ENCODE data around the gene SDK1. TPM values are rescaled to one million over a fixed set of nuclear protein-coding genes. Genes with fewer than 3 reads are reported as not detected.

SDK1 gene
- total and polyA plus RNA-seq, 8 donors = 1.6 to 11.2 (median 6.6) TPM

- Histone ChIP-seq H3K4me1 (no peaks in the 10 kb centered on the region), H3K9me3 (peaks cover 0 to 7% (median 3%) of the 10 kb centered on the region in 4 donors), H3K4me3 (no peak overlapping the region), H3K36me3 (no peaks in the 10 kb centered on the region), H3K27ac (no peak overlapping the region), H3K27me3 (no peaks in the 10 kb centered on the region)
- intact Hi-C loops (cut with DNase I; ENCODE audit: low total_unique reads) = no loop called here
- no peak for DNase-seq
- TF ChIP-seq EP300 (IDR thresholded peaks at IDR 0.05) (no peak), POLR2A (IDR thresholded peaks at IDR 0.05) (no peak), CTCF (IDR thresholded peaks at IDR 0.05) (no peak), POLR2AphosphoS5 (IDR thresholded peaks at IDR 0.05) (no peak)
- WGBS, 5 donors = 83 to 94% (median 90%) methylated on average over 2 of the region's 2 CpGs
Measured at GRCh38 chr7:3289996-3290395, 11.1 kb upstream of the SDK1 start.

- H3K36me3 ChIP-seq = no peaks in the 10 kb centered on the region
- no peaks in the 10 kb centered on the region for H3K4me1 ChIP-seq
- no peak for TF ChIP-seq POLR2AphosphoS5 (IDR thresholded peaks at IDR 0.05)
- no peak for TF ChIP-seq CTCF (IDR thresholded peaks at IDR 0.05)
- no peak for TF ChIP-seq EP300 (IDR thresholded peaks at IDR 0.05)
- TF ChIP-seq POLR2A (IDR thresholded peaks at IDR 0.05) = no peak
- no peak overlapping the region for H3K27ac ChIP-seq
- intact Hi-C loops (cut with DNase I; ENCODE audit: low total_unique reads) = no loop called here
- no peak overlapping the region for H3K4me3 ChIP-seq
- H3K9me3 ChIP-seq = peaks cover 0 to 7% (median 3%) of the 10 kb centered on the region in 4 donors
- WGBS, 5 donors = 68 to 82% (median 76%) methylated on average over 7 of the region's 7 CpGs
- DNase-seq = no peak
- peaks cover 0 to 12% (median 0%) of the 10 kb centered on the region in 3 donors for H3K27me3 ChIP-seq
Measured at GRCh38 chr7:3292694-3293093, 8.4 kb upstream of the SDK1 start.

- DNase-seq = peak; percentile 79 to 92
- no peak overlapping the region for H3K27ac ChIP-seq
- intact Hi-C loops (cut with DNase I; ENCODE audit: low total_unique reads) = no loop called here
Measured at GRCh38 chr7:3294432-3295100, 6.5 kb upstream of the SDK1 start.

More at GRCh38 chr7:3294432-3295100, 6.5 kb upstream of the SDK1 start:
- peaks cover 0 to 7% (median 3%) of the 10 kb centered on the region in 4 donors for H3K9me3 ChIP-seq
- TF ChIP-seq POLR2A (IDR thresholded peaks at IDR 0.05) (no peak), POLR2AphosphoS5 (IDR thresholded peaks at IDR 0.05) (peak in 1 of 3 donors; percentile 30), CTCF (IDR thresholded peaks at IDR 0.05) (no peak), EP300 (IDR thresholded peaks at IDR 0.05) (no peak)
- no peak overlapping the region for H3K4me3 ChIP-seq
- H3K36me3 ChIP-seq = no peaks in the 10 kb centered on the region
- H3K27me3 ChIP-seq = peaks cover 0 to 13% (median 0%) of the 10 kb centered on the region in 3 donors
- 23 to 51% (median 37%) methylated on average over 9 to 10 of the region's 10 CpGs for WGBS, 5 donors
- peaks cover 0 to under 1% (median 0%) of the 10 kb centered on the region in 4 donors for H3K4me1 ChIP-seq
